Aorta (tissue), 5 donors: ENCODE results near the gene RNF224. TPM values are rescaled to one million over a fixed set of nuclear protein-coding genes. Genes with fewer than 3 reads are reported as not detected.
"Not testable (repeated sequence)": the region's sequence is repeated elsewhere in the genome, so short reads cannot be mapped to it uniquely, and the experiment has no call there.

Experiments used
- ATAC-seq: fragments of 200-7000 bp; cut with Tn5 transposase; one replicate; pipeline ENCODE4 v1.9.1; 2022; ENCODE audit warnings: moderate library complexity; ENCODE audit not compliant: low FRiP score
- DNase-seq, 2 donors: peaks; one replicate each; pipeline ENCODE4 v3.0.0-alpha.2; 2020
- H3K27ac ChIP-seq, 2 donors: one replicate each; pipeline ENCODE4 v1.5.1; 2013; ENCODE audit warnings: low read length in 2 of 2, mild to moderate bottlenecking in 2 of 2, moderate library complexity in 2 of 2, control low read depth in 1 of 2, inconsistent platforms in 1 of 2, low read depth in 1 of 2
- H3K27me3 ChIP-seq, 2 donors: one replicate each; pipeline ENCODE4 v1.6.1; 2013; ENCODE audit warnings: control low read depth in 1 of 2, low read length in 1 of 2, mild to moderate bottlenecking in 1 of 2, moderate library complexity in 1 of 2; ENCODE audit not compliant: insufficient read depth in 2 of 2, control insufficient read depth in 1 of 2
- H3K36me3 ChIP-seq, 2 donors: one replicate each; pipeline ENCODE4 v1.6.1; 2013; ENCODE audit warnings: control low read depth in 1 of 2, low read length in 1 of 2, mild to moderate bottlenecking in 1 of 2; ENCODE audit not compliant: insufficient read depth in 2 of 2, control insufficient read depth in 1 of 2
- H3K4me1 ChIP-seq, 2 donors: one replicate each; pipeline ENCODE4 v1.6.1; 2013; ENCODE audit warnings: low read length in 2 of 2, control low read depth in 1 of 2, mild to moderate bottlenecking in 1 of 2, moderate library complexity in 1 of 2; ENCODE audit not compliant: insufficient read depth in 2 of 2, control insufficient read depth in 1 of 2
- H3K4me3 ChIP-seq, 2 donors: one replicate each; pipeline ENCODE4 v1.5.1; 2013; ENCODE audit warnings: low read length in 2 of 2, control low read depth in 1 of 2, mild to moderate bottlenecking in 1 of 2
- H3K9me3 ChIP-seq: one replicate; pipeline ENCODE4 v1.6.1; 2013; ENCODE audit warnings: mild to moderate bottlenecking, low read length; ENCODE audit not compliant: control insufficient read depth
- WGBS, 2 donors: extraction: QIAGEN DNeasy Blood & Tissue Kit; methylation state at CpG; one replicate each; pipeline ENCODE4 v1.1.7; 2013; 5-methylcytosine and 5-hydroxymethylcytosine counted together
- intact Hi-C, 2 donors: fragments of 100-400 bp; cut with DNase I; formaldehyde crosslinking; loops; one replicate each; pipeline versions ENCODE4 v1.14.2 to v1.15.0; 2022
- polyA plus RNA-seq, 2 donors: library from polyadenylated mRNA; stranded (reverse); fragments of 200-250 nt; gene quantifications; one replicate each; pipeline ENCODE4 v1.2.3, GENCODE V29; 2013
- total RNA-seq, 2 donors: library from RNA; stranded (reverse); fragmentation: NEBNext Ultra II Directional; extraction: Animal tissue kit (Norgen Biotek cat#: 25700); gene quantifications; one replicate each; pipeline ENCODE4 v1.2.1, GENCODE V29; 2021
- donor health status: healthy with polysubstance abuse.
- donor health status: Bipolar disorder and iron deficiency.
- donor health status: DM: no; HTN: no; CAD: no.
- donor health status: DM: no; HTN: no; CAD: no.
- donor health status: DM: yes; HTN: yes; CAD: no.

RNF224 gene
- total and polyA plus RNA-seq, 4 donors = 0.08 to 0.25 TPM; not detected in 2

GRCh38 chr9:137262173-137262908 lies 35.0 kb downstream of the RNF224 start:
- intact Hi-C loops = not testable (repeated sequence)

GRCh38 chr9:137262909-137263285 lies 35.6 kb downstream of the RNF224 start:
- DNase-seq = no peak

More at GRCh38 chr9:137262173-137262908, 35.0 kb downstream of the RNF224 start:
- not testable (repeated sequence) for H3K27ac ChIP-seq, H3K4me3 ChIP-seq, ATAC-seq, H3K9me3 ChIP-seq, DNase-seq, H3K27me3 ChIP-seq, H3K4me1 ChIP-seq, H3K36me3 ChIP-seq
- 27 to 29% methylated on average over 14 to 15 of the region's 15 CpGs for WGBS, 2 donors

GRCh38 chr9:137263506-137263905 lies 36.2 kb downstream of the RNF224 start:
- H3K27me3 ChIP-seq = no peaks in the 10 kb centered on the region
- ATAC-seq (no peak), DNase-seq (no peak)
- H3K27ac ChIP-seq = no peak overlapping the region
- H3K4me3 ChIP-seq = no peak overlapping the region
- no peaks in the 10 kb centered on the region for H3K9me3 ChIP-seq
- H3K36me3 ChIP-seq = peaks cover 0 to 2% of the 10 kb centered on the region in 2 donors
- no peaks in the 10 kb centered on the region for H3K4me1 ChIP-seq
- intact Hi-C loops = no loop called here
- 78 to 82% methylated on average over 10 of the region's 10 CpGs for WGBS, 2 donors

More at GRCh38 chr9:137262909-137263285, 35.6 kb downstream of the RNF224 start:
- 90 to 93% methylated on average over 24 of the region's 24 CpGs for WGBS, 2 donors
- Histone ChIP-seq H3K27me3 (no peaks in the 10 kb centered on the region), H3K4me3 (no peak overlapping the region), H3K36me3 (peaks cover 0 to 2% of the 10 kb centered on the region in 2 donors), H3K27ac (no peak overlapping the region), H3K9me3 (no peaks in the 10 kb centered on the region), H3K4me1 (no peaks in the 10 kb centered on the region)
- peak; percentile 51 for ATAC-seq
- intact Hi-C loops = no loop called here

DNA sequence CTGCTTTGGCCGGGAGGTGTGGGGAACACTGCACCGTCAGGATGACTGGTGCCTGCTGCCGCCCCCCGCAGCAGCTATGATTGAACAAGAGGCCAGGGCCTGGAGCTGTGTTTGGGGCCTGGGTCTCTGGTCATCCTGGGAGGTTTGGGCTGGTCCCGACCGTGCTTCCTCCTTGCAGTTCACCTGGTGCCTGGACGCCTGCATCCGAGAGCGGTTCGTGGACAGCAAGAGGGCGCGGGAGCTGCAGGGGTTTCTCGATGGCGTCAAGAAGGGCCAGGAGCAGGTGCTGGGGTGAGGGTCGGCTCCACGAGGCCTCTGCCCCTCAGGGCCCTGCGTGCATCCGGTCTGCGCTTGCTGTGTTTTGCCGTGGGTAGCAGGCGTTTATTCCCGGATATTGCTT lies 36.8 kb downstream of the RNF224 start:
- ATAC-seq = no peak
- Histone ChIP-seq H3K4me3 (no peak overlapping the region), H3K27ac (no peak overlapping the region), H3K4me1 (peaks cover 0 to 4% of the 10 kb centered on the region in 2 donors), H3K36me3 (peaks cover 0 to 2% of the 10 kb centered on the region in 2 donors), H3K27me3 (no peaks in the 10 kb centered on the region), H3K9me3 (no peaks in the 10 kb centered on the region)
- 92 to 94% methylated on average over 22 of the region's 22 CpGs for WGBS, 2 donors
- intact Hi-C loops = no loop called here
- peak in 1 of 2 donors; percentile 73 for DNase-seq

GRCh38 chr9:137265496-137266161 lies 38.3 kb downstream of the RNF224 start:
- Histone ChIP-seq H3K4me1 (peaks cover 2 to 4% of the 10 kb centered on the region in 2 donors), H3K27ac (no peak overlapping the region), H3K4me3 (no peak overlapping the region), H3K27me3 (no peaks in the 10 kb centered on the region), H3K36me3 (peaks cover 0 to 2% of the 10 kb centered on the region in 2 donors), H3K9me3 (no peaks in the 10 kb centered on the region)
- intact Hi-C loops = no loop called here
- ATAC-seq (no peak), DNase-seq (peak in 1 of 2 donors; percentile 35)
- WGBS, 2 donors = 90 to 96% methylated on average over 29 of the region's 29 CpGs

DNA sequence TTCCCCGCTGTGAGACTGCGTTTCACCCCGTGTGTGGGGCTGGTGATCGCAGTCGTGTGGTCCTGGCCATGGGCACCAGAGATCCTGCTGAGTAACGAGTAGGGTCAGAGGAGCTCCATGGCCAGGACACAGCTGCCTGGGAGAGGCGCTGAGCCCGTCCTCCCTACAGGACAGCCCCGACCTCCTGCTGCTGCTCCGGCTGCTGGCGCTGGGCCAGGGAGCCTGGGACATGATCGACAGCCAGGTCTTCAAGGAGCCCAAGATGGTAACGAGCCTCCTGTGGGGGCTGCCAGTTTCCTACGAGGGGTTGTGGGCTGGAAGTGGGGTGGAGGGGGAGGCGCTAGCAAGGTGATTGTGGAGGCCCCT lies 38.8 kb downstream of the RNF224 start:
- 85 to 89% methylated on average over 15 of the region's 15 CpGs for WGBS, 2 donors
- Histone ChIP-seq H3K27me3 (no peaks in the 10 kb centered on the region), H3K36me3 (peaks cover 0 to 2% of the 10 kb centered on the region in 2 donors), H3K27ac (no peak overlapping the region), H3K4me1 (peaks cover 2 to 4% of the 10 kb centered on the region in 2 donors), H3K4me3 (no peak overlapping the region), H3K9me3 (no peaks in the 10 kb centered on the region)
- ATAC-seq (no peak), DNase-seq (peak in 1 of 2 donors; percentile 76)
- intact Hi-C loops = no loop called here

DNA sequence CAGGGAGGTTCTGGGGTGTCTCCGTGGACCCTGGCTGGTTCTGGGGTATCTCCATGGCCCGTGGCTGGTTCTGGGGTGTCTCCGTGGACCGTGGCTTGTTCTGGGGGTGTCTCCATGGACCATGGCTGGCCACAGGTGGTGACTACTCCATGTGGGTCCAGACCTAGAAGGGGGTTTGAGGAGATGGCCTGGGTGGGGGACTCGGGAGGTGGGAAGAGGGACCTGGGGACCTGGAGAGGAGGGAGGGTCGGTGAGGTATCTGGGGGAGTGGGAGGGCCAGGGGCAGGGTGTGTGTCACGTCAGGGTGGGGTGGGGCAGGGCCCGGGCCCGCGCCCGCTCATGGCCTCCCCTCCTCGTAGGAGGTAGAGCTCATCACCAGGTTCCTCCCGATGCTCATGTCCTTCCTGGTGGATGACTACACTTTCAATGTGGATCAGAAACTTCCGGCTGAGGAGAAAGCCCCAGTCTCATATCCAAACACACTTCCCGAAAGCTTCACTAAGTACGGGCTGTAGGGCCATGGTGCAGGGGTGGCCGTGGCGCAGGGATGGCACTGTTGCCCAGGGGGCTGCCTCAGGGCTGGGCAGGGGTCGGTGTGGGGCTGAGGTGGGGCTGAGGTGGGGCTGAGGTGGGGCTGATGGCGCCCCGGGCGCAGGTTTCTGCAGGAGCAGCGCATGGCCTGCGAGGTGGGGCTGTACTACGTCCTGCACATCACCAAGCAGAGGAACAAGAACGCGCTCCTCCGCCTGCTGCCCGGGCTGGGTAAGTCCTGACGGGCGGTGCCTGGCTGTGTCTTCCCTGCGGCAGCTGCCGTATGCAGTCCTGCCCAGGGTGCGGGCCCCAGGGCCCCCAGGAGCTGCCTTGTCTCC lies 39.5 kb downstream of the RNF224 start:
- peaks cover 0 to 2% of the 10 kb centered on the region in 2 donors for H3K36me3 ChIP-seq
- no peaks in the 10 kb centered on the region for H3K27me3 ChIP-seq
- H3K9me3 ChIP-seq = no peaks in the 10 kb centered on the region
- intact Hi-C loops = no loop called here
- DNase-seq (no peak), ATAC-seq (no peak)
- H3K4me3 ChIP-seq = no peak overlapping the region
- 89 to 95% methylated on average over 34 of the region's 34 CpGs for WGBS, 2 donors
- peaks cover 2 to 4% of the 10 kb centered on the region in 2 donors for H3K4me1 ChIP-seq
- no peak overlapping the region for H3K27ac ChIP-seq

DNA sequence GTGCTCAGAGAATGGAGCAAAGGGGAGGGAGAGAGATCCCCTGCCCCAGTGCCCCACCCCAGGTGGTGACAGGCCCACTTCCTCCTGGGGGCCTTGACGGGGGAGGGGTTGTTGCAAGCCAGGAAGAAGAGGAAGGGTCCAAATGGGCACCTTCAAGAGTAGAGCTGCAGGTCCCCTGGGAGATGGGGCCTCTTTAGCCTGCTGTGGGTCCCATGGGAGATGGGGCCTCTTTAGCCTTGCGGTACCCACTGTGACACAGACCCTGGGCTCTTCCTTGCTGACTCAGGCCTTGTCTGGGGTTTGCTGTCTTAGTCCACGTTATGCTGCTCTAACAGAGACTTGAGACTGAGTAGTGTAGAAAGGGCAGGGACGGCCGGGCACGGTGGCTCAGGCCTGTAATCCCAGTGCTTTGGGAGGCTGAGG lies 40.6 kb downstream of the RNF224 start:
- H3K9me3 ChIP-seq = no peaks in the 10 kb centered on the region
- peaks cover 0 to 2% of the 10 kb centered on the region in 2 donors for H3K36me3 ChIP-seq
- no peak overlapping the region for H3K4me3 ChIP-seq
- H3K27ac ChIP-seq = peak overlapping the region in 1 of 2 donors; percentile 11
- ATAC-seq (no peak), DNase-seq (no peak)
- no peaks in the 10 kb centered on the region for H3K27me3 ChIP-seq
- WGBS, 2 donors = 94% methylated on average over 6 of the region's 6 CpGs
- intact Hi-C loops = no loop called here
- H3K4me1 ChIP-seq = peaks cover 2 to 4% of the 10 kb centered on the region in 2 donors
